ENCODE data around the gene ZNF618.

ZNF618 gene

GRCh38 chr9:114048533-114049415, 172.7 kb downstream of the ZNF618 start:
- DNase-seq: no peak

GRCh38 chr9:114049441-114050225, 173.5 kb downstream of the ZNF618 start:
- no peak for DNase-seq

GRCh38 chr9:114050226-114050568, 174.1 kb downstream of the ZNF618 start:
- no peak for DNase-seq

DNA sequence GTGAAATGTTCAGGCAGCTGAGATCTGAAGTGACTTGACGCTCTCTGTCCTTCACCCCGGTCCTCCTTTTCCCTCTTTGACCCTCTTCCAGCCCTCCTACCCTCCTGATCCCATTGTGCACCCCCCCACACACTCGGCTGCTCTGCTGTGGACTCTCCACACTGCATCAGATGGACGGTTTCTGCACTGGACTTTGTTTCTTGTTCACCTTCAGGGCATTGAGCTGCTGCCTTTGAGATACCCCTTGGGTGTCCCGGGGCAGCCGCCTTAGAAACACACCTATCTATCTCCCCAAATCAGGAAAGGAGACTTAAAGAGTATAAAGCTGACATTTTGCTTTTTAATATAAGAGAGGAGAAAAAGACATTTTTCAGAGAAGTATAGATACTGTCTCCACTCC, 174.5 kb downstream of the ZNF618 start:
- DNase-seq: no peak

DNA sequence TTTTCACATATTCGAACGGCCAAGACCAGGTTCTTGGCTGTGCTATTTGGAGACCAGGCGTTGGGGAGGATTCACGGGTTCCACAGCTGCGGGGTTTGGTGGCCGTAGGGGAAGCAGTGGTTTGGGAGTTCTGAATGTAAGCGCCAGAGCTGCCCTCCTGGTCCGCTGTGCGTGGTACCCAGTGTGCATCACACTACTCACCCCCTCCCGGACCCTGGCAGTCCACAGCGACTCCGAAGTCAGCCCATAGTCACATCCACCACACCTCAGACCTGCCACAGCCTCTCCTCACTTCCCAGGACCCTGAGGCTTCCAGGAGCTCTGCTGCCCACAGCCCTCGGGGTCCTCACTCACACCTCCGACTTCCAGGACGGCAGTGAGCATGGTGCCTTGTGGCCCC, 175.2 kb downstream of the ZNF618 start:
- DNase-seq: no peak

- DNase-seq: no peak
These were observed 175.6 kb downstream of the ZNF618 start for GRCh38 chr9:114051706-114052105.

- no peak for DNase-seq
These were observed 177.3 kb downstream of the ZNF618 start for GRCh38 chr9:114053246-114054005.

GRCh38 chr9:114054191-114054690, 178.1 kb downstream of the ZNF618 start:
- no peak for DNase-seq

- DNase-seq: no peak
These were observed 179.0 kb downstream of the ZNF618 start for GRCh38 chr9:114055061-114055460.

DNA sequence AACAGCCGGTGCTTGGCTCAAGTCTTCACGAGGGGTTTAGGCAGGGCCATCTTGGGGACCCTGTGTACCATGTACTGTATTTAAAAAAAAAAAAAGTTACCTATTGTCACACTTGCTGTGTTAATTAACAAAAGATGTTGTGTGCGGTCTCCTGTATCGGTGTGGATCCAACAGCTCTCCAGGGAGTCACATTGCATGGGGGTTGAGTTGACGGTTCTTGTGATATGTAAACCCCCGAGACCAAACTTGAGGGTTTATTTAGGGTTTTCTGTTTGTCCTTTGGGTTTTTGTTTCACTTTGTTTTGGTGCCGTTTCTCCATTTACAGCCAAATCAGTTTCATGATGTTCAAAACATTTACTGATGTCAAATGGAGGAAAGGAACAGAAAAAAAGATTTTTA, 179.8 kb downstream of the ZNF618 start:
- no peak for DNase-seq

DNA sequence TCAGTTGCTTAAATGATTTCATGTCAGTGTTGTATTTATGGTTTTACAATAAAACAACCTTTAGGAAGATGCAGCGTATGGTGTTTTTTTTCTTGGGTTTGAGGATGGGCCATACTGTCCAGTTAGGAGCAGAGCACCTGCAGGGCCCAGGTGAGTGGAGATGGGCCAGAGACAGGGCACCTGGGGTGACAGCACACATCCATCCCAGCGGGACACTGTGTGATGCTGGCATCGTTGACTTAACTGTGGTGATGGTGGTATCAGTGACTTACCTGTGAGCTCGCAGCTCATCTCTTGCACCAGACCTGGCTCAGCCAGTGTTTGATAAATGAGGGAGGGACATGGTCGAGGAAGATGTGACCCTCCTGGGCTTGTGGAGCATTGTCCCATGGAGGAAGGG, 180.4 kb downstream of the ZNF618 start:
- DNase-seq: no peak

DNA sequence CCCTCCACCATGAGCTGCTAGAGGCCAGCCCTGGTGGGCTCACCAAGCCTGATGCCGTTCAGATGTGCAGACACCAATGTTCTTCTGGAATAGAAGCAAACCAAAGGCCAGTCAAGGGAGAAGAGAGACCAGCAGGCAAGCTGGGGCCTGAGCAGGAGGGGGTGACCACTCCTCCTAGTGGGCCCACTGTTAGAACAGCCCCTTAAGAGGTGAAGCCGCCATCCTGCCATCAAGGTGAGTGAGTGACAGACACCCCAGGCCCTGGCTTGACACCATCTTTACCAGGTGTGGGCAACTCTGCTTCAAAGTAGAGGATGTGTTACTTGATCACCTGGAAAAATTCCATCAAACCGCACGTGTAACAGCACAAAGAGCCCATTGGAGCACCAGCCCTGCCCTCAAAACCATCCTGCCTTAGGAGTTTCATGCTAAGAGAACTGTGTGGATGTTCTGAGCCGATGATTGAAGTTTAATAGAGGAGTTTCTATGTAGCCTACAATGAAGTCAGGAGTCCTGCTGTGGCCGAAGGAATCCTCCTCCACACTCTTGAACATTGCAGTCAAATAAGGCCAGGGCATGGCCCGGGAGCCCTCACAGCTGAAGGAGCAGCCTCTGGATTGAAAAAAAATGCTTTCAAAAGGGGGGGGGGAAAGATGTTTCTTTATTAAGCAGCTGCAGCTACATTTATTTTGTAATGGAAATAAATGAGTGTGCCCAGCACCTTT, 181.2 kb downstream of the ZNF618 start:
- DNase-seq: no peak

DNA sequence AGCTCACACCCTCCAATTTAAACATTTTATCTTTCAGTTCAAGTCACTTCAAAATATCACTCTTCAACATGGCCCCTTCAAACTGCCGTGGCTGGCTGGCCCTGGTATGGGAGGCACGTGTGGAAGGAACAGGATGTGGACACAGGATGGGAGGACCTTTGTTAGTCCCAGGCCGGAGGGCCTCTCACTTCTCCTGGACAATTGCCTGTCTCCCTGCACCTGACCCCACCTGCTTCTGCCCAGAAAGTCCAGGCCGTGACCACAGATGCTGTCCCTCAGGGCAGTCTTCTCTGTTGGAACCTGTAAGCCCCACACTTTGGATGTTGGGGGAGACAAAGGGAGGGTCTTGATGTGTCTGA, 182.6 kb downstream of the ZNF618 start:
- no peak for DNase-seq

- no peak for DNase-seq
These were observed 183.1 kb downstream of the ZNF618 start for GRCh38 chr9:114059047-114059803.

DNA sequence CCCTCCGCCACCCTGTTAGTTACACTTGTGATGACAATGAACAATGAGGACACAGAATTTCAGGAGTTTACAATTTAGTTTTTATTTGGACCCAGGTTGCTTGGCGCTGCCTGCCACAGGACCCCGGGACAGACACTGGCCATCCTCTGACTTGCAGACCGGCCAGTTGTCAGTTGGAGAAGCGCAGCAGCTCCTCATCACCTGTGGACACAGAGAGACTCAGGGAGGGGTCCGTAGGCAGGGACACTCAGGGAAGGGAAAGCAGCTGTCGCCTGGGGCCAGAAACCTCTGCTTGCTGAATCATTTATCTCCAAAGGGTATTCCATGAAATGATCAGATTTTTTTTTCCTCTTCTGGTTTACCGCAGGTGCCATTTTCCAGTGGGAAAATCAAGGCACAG, 184.0 kb downstream of the ZNF618 start:
- no peak for DNase-seq

DNA sequence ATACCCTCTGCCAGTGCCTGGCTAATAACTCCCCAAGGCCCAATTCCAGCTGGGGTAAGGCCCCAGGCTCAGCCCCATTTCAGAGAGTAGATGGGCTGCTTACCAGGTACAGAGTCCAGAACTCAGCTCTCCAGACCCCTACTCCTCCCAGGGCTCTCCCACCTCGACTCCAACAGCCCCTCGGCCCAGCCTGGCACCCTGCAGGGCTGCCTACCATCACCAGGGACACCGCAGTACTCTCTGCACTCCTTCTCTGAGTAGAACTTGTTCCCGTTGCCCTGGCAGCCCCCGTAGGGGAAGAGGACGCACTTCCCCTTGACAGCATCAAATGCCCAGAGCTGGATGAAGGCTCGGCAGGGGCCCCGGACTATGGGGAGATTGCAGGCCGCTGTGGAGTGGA, 184.6 kb downstream of the ZNF618 start:
- no peak for DNase-seq

DNA sequence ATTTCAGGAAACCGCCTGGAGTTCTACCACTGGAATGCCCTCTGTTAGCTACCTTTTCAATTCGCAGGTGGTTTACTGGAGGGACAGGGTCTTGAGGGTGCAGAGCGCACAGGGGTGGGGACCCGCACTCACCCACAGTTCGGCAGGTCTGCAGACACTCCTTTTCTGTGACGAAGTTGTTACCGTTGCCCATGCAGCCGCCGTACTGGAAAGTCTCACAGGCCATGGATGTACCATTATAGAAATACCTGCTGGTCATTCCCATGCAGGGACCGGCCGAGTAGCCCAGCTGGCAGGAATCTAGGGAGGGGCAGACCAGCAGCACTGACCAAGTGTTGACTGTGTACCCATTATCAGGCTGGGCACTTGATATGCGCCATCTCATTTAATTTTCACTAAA, 185.2 kb downstream of the ZNF618 start:
- no peak for DNase-seq

- no peak for DNase-seq
These were observed 185.8 kb downstream of the ZNF618 start for GRCh38 chr9:114061830-114062474.

DNA sequence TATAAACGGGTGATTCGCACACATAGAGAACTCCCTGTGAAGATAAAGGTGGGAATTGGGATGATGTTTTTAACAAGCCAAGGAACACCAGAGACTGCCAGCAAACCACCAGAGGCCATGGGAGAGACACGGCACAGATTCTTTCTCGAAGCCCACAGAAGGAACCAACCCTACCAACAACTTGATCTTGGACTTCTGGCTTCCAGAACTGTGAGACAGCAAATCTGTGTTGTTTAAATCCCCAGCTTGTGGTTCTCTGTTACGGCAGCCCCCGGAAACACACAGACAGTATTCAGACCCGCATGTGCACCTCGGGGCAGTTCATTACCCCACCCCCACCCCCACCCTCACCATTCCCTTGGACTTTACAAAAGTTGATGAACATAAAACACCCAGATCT, 189.2 kb downstream of the ZNF618 start:
- DNase-seq: no peak

- no peak for DNase-seq
These were observed 193.5 kb downstream of the ZNF618 start for GRCh38 chr9:114069476-114070187.
